ENCODE measurements around the gene NCBP3.
"Not testable (repeated sequence)": the region's sequence is repeated elsewhere in the genome, so short reads cannot be mapped to it uniquely, and the experiment has no call there.

The NCBP3 gene

GRCh38 chr17:3809135-3809534, 36.9 kb downstream of the NCBP3 start:
- DNase-seq: no peak

- no peak for DNase-seq
These were observed 37.3 kb downstream of the NCBP3 start for GRCh38 chr17:3808701-3809100.

DNA sequence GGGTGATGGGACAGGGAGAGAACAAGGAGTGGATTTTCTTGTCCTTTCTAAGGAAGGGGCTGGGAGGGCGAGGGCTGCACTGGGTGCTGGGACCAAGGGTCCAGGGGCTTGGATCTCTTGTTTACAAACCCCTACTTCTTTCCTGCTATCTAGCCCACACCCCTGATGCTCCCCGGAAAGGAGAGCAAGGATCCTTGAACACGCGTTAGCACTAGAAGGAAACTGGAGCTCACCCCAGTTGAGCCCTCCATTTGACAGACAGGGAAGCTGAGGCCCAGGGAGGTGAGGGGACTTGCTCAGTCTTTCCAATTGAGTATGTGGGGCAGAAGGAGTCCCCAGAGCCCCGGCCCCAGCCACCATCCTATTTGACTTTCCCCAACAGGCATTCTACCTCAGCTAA, 40.5 kb downstream of the NCBP3 start:
- DNase-seq: no peak

GRCh38 chr17:3804503-3804931, 41.5 kb downstream of the NCBP3 start:
- DNase-seq: peak; percentile 63

GRCh38 chr17:3803308-3803640, 42.8 kb downstream of the NCBP3 start:
- no peak for DNase-seq

DNA sequence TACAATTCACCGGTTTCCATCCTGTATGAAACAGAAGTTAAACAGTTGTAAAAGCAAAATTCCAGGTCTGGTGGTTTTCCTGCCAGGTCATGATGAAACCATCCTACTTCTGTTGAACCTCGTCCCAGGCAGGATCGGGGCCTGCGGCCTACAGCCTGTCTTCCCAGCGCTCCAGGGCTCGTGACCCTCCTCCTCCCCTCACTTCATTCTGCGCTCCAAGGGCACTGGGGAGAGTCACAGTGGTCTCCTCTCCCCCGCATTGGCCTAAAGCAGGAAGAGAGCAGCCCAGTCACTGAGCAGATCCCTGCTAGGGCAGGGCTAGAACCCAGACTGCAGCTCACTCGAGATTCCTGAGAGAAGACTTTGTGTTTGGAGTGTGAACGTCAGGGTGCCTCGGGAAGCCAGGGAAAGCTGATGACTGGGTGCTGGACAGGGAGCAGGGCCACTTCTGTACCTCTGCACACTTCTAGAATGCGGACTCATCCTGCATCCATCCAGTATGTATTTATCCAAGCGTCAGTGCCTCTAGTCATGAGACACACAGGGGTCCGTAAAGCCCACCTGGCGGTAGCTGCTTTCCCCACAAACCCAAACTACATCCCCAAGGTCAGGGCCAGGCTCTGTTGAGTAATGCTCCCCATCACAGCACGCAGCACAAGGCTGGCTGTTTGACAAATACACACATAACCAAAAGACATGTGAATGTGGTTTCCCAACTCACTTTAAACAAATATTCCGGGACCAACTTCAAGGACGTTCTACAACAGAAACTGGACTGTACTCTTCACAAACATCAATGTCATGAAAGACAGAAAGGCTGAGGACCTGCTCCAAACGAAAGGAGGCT, 43.4 kb downstream of the NCBP3 start:
- no peak for DNase-seq

DNA sequence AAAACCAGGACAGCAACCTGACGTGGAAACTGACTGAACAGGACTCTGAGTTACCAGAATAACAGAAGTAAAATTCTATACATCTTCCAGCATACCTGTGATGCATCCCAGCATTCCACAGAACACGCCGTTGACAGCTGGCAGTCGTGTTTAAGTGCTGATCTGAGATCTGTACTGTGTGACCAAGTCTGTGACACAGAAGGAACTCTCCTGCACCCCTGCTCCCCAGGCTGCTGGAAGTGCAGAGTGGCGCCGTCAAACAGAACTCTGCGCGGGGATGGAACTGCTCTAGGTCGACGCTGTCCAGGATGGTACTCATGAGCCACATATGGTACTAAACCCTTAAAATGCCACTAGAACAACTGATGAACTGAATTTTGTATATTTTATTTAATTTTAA, 44.3 kb downstream of the NCBP3 start:
- DNase-seq: no peak

GRCh38 chr17:3801347-3801746, 44.7 kb downstream of the NCBP3 start:
- no peak for DNase-seq

DNA sequence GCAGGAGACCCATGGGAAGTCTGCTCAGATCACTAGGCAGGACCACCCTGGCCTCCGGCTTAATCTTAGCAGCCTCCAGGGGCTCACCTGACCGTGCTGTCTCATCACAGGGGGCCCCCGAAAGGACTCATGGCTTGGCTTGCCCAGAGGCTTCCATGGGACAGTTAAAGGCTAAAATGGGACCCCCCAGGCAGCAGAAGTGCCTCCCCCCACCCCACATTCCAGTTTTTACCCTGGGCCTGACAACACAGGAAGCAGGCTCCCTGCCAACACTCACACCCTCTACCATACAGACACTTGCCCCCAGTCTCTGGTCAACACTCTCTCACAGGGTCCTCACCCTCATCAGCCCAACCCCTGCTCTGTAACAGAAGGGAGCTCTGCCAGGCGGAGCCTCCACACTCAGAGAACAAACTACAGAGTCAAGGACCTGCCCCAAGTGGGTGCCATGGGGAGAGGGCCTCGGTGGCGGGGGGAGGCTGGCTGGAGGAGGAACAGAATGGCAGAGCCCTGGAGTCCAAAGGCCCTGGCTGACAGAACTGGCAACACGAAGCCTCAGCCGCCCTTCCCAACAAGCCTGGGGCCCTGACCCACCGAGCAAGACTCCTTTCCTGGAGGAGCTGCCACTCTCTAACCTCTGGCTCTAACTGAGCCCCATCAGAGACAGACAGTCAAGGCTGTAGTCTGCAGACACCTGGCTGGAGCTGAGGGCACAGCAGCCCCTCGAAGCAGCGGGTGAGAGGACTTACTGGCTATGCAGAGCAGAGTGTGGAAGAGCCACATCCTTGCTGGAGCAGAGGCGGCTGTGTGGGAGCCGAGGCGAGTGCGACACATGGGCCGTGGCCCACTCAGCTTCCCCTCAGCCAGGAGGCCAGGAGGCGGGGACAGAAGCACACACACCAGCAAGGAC, 45.4 kb downstream of the NCBP3 start, which contains the start of gene ITGAE:
ITGAE (minus strand) TSS at position 827 of the 910 bp plus-strand sequence; CDS start at position 783, 44 bp downstream.
- DNase-seq: no peak

GRCh38 chr17:3799181-3799945, 46.7 kb downstream of the NCBP3 start:
- DNase-seq: no peak

GRCh38 chr17:3798273-3799180, 47.5 kb downstream of the NCBP3 start:
- no peak for DNase-seq

- DNase-seq: no peak
These were observed 49.2 kb downstream of the NCBP3 start for GRCh38 chr17:3796822-3797170.

GRCh38 chr17:3796110-3796821, 49.8 kb downstream of the NCBP3 start:
- peak; percentile 90 for DNase-seq

DNA sequence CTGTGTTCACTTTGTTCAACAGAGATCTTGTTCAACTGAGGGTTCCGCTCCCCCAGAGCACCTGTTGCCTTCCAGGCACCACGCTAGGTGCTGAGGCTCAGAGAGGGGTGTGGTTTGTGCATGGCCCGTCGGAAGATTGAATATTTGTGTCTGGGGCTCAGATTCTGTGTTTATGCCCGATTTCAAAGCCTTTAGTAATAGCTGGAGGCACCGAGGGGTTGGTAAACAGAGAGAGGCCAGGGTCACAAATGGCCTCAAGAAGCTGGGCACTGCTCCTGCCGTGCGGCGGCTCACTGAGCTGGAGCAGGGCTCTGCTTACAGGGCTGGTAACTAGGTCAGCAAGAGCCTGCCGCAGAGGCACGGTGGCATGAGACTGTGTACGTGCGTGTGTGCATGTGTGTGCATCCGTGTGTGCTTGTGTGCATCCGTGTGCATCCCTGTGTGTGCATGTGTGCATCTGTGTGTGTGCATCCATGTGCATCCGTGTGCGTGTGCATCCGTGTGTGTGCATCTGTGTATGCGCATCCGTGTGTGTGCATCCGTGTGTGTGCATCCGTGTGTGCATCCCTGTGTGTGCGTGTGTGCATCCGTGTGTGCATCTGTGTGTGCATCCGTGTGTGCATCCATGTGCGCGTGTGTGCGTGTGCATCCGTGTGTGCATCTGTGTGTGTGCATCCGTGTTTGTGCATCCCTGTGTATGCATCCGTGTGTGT, 50.5 kb downstream of the NCBP3 start:
- peak; percentile 61 for DNase-seq

DNA sequence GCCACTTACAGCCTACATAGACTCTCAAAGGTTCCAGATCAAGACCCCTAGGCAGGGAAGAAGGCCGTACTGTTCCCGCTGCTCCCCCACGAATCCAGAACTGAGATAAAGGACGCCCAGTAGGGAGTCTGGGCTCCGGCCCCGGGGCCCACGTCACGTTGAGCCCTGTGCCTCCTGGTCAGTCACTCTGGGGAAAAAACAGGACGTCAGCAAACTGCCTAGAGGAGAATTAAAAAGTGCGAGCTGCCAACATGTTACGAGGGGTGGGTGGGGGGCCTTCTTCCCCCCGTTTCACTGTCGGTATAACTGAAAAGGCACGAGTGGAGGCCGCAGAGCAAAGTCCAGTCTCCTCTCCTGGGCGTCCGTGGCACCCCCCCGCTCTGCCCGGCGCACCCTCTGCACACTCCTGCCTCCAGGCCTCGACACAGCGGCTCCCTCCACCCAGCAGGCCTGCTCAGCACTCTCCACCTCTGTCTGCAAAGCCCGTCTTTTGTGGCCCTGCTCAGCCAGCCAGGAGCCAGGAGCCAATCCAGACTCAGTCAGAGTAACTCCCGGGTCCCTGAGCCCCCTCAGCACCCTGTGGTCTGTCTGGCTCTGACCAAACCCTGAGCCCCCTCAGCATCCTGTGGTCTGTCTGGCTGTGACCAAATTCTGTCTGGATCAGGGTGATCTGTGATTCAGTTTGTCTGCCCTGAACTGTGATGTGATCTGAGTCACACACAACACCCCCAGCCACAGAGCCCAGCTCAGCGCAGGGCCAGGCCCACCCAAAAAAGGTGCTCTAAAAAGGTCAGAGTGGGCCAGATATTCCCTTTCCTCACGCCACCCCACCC, 51.3 kb downstream of the NCBP3 start:
- DNase-seq: peak; percentile 83

- not testable (repeated sequence) for DNase-seq
These were observed 51.9 kb downstream of the NCBP3 start for GRCh38 chr17:3794152-3794551.

- not testable (repeated sequence) for DNase-seq
These were observed 52.8 kb downstream of the NCBP3 start for GRCh38 chr17:3793258-3793657.

GRCh38 chr17:3792481-3792880, 53.6 kb downstream of the NCBP3 start:
- DNase-seq: no peak

DNA sequence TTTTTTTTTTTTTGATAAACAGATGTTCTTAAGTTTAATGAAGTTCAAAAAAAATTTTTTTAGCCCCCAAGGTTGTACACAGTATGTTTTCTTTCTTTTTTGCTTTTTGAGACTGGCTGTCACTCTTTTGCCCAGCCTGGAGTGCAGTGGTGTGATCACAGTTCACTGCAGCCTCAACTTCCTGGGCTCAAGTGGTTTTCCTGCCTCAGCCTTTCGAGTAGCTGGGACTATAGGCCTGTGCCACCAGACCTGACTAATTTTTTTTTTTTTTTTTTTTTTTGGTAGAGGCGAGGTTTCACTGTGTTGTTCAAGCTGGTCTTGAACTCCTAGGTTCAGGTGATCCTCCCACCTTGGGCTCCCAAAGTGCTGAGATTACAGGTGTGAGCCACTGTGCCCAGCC, 57.8 kb downstream of the NCBP3 start:
- no peak for DNase-seq

- DNase-seq: not testable (repeated sequence)
These were observed 60.7 kb downstream of the NCBP3 start for GRCh38 chr17:3785323-3785722.
